HG02798 (cell line): ENCODE results near the gene CLEC4M.

Source experiments
- ATAC-seq: cut with Tn5 transposase; IDR thresholded peaks from one replicate; pipeline ENCODE4 v1.9.1; 2021; ENCODE audit warnings: mild to moderate bottlenecking; ENCODE audit not compliant: unreplicated experiment, poor library complexity

The CLEC4M gene, protein sequence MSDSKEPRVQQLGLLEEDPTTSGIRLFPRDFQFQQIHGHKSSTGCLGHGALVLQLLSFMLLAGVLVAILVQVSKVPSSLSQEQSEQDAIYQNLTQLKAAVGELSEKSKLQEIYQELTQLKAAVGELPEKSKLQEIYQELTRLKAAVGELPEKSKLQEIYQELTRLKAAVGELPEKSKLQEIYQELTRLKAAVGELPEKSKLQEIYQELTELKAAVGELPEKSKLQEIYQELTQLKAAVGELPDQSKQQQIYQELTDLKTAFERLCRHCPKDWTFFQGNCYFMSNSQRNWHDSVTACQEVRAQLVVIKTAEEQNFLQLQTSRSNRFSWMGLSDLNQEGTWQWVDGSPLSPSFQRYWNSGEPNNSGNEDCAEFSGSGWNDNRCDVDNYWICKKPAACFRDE

DNA sequence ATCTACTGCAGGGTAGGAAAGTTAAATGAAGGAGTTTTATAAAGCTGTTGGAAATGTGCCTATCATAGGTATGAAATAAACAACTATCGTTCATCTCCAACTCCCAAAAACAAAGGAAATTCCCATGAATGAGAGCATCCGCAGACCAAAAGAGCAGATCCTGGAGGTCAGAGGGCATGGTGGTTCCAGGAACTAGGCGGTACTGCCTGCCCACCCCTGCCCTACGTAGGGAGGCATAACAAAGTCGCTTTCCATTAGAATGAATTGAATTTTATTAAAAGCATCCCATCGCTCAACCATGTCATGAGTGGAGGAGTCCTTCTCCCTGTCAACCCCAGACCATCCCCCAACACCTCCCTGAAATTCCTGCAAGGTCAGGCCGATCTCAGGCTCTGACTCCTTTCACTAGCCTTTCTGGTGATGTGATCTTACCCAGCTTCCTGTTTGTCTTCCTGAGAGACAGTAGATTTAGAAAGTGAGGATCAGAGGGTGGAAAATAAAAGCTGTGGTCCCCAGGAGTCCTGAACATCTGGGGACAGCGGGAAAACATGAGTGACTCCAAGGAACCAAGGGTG, at the start of gene CLEC4M:
CLEC4M (plus strand) TSS at position 525 of the 575 bp plus-strand sequence; CDS start at position 549, 24 bp downstream.
- no peak for ATAC-seq

DNA sequence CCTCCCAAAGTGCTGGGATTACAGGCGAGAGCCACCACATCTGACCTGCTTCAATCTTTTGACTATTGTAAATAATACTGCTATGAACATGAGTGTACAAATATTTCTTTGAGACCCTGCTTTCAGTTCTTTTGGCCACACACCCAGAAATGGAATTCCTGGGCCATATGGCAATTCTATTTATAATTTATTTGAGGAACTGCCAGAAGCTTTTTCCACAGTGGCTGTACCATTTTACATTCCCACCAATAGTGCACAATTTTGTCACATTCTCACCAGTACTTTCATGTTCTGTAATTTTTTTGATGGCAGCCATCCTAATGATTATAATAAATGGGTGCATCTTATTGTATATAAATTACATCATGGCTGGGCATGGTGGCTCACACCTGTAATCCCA, 47.4 kb upstream of the CLEC4M start:
- ATAC-seq: no peak

DNA sequence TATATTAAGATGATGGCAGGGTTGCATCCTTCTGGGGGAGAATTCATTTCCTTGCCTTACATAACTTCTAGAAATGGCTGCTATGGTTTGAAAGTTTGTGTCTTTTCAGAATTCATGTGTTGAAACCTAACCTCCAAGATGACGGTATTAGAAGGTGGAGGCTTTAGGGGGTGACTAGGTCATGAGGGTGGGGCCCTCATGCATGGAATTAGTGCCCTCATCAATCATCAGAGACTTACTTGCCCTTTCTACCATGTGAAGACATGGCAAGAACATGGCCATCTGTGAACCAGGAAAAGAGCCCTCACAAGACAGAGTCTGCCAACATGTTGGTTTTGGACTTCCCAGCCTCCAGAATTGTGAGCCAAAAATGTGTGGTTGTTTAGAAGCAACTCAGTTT, 46.3 kb upstream of the CLEC4M start:
- no peak for ATAC-seq

DNA sequence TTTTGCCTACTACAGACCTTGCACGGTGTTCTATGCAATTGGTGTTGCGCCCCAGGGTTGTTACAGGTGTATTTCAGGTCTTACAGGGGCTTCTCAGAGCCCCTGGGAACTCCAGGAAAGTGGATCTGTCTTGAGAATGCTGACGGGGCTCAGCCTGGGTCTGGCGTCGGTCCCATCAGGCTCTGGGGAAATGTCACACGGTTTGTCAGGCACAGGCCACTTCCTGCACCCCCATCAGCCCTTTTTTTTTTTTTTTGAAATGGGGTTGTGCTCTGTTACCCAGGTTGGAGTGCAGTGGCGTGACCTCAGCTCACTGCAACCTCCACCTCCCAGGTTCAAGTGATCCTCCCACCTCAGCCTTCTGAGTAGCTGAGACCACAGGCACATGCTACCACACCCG, 44.4 kb upstream of the CLEC4M start:
- ATAC-seq: no peak

DNA sequence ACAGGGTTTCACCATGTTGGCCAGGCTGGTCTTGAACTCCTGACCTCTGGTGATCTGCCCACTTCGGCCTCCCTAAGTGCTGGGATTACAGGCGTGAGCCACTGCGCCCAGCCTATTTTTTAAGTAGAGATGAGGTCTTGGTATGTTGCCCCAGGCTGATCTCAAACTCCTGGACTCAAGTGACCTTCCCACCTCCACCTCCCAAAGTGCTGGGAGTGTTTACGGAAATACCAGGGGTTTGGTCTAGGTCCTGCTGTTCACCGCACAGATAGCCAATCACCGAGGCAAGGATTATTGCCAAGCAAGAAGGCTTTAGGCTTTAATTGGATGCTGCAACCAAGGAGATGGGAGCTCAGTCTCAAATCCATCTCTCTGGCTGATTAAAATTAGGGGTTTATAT, 42.7 kb upstream of the CLEC4M start:
- no peak for ATAC-seq

DNA sequence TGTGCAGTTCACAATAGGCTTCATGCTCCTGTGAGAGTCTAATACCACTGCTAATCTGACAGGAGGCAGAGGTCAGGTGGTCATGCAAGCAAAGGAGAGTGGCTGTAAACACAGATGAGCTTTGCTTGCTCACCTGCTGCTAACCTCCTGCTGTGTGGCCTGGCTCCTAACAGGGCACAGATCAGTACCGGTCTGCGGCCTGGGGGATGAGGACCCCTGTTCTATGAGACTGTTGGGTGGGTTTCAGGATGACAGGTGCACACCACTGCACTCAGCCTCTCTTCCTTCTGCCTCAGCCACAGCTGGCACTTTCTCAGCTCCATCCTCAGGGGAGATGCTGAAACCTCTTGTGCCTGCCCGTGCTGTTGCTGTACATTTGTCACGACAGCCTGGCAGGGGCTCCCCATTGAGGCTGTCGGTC, 40.8 kb upstream of the CLEC4M start:
- no peak for ATAC-seq

DNA sequence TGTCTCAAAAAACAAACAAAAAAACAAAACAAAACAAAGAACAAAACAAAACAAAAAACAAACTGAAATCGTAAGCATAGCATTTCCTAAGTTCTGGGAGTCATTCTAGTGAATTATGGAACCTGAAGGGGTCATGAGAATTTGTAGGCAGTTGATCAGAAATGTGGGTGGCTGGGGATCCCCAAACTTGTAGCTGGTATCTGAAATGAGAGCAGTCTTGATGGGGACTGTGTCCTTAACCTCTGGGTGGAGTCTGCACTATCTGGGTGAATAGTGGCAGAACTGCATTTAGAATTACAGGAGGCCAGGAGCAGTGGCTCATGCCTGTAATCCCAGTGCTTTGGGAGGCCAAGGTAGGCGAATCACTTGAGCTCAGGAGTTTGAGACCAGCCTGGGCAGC, 37.3 kb upstream of the CLEC4M start:
- no peak for ATAC-seq

DNA sequence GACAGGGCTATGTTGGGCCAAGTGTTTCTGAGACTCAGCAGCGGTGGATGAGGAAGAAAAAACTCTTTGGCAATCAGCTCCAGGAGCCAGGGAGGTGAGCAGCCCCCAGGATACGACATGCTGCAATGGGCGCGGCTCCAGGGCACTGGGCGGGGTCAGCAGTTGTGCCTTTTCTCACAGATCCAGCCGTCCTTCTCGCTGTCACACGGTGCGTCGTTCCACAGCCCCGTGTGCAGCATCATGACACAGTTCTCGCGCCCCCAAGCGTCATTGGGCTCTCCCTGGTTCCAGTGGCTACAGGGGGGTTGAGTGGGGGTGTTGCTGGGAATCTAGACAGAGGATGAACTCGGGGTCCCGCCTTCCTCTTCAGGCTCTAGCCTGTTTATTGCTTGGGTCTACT, 33.8 kb upstream of the CLEC4M start:
- ATAC-seq: no peak

DNA sequence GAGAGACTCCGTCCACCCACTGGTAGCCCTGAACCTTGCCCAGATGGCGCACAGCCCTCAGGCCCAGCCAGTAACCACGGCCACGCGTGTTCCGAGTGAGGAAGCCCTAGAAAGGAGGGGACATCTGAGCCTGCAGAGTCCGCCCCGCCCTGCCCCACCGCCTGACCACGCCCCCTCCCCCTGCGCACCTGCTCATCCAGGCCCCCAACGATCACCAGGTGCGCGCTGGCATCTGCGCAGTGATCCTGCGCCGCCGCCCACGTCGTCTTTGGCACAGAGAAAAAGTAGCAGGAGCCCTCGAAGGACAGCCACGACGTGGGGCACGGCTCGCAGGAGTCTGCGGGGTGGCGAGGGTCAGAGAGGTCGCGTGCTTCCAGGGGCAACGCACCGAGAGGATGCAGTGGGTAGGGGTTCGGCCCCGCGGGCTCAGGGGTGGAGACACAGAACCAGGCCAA, 33.2 kb upstream of the CLEC4M start:
- no peak for ATAC-seq

DNA sequence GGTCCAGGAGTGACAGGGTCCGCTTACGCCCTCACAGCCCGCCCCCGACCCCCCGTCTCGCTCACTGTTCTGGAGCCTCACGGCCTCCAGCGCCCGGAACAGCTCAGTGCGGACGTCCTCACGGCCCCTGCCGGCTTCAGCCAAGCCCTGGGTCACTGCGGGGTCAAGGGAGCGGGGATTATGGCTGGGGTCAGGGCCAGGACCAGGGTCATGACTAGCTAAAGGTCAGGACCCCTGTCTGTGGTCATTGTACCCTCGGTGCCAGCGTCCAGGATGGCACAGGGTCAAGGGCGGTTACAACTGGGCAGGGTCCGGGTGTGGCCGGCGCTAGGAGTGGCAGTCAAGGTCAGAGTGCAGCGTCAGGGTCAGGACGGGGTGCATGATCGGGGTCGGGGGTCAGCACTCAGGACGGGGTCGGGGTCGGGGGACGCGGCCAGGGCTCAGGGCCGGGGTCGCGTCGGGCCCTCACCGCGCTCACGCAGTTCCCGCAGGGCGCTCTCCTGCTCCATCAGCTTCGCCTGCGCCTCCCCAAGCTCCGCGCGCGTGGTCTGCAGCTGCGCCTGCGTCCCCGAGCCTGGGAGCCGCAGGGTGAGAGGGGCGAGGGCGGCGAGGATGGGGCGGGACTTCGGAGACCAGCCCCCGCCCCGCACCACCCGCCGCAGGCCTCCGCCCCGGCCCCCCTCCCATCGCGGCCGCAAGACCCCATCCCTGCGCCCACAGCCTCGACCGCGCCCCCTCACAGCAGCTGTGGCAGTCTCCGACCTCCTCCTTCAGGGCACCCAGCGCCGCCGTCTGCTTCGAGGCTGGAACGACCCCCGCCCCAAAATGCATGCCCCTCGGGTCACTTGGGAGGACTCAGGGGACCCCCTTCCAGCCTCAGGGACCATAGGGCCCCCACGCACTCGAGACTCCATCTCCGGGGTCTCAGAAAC, 32.5 kb upstream of the CLEC4M start:
- no peak for ATAC-seq

DNA sequence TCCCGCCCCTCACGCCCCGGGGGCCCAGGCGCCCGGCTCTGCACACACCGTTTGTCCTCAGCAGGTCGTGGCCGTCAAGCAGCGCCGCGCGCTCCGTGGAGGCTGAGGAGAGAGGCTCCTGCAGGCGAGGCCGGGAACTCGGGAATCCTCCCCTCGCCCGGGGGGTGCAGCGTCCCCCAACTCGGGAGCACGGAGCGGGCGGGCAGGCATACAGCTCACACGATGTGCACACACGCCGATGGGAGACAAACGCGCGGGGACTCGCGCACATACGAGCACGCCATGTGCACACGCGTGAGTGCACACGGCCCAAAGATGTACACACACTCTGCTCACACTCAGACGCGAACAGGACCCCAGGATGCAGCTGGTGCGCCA, 31.8 kb upstream of the CLEC4M start:
- no peak for ATAC-seq

DNA sequence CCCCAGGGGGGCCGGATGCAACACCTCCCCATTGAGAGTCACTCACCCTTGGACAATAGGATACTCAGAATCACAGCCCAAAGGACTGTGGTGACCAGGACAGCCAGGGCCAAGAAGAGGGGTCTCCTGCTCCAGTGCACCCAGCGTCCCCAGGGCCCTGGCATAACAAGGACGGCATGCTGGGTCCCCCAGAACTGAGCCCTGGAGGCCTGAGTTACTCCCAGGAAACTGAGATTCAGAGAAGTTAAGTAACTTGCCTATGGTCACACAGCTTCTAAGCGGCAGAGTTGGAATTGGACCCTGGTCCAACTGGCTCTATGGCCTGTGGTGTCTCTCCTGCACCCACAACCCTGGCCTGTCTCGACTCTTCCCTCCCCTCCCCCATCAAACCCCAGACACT, 31.4 kb upstream of the CLEC4M start:
- no peak for ATAC-seq

DNA sequence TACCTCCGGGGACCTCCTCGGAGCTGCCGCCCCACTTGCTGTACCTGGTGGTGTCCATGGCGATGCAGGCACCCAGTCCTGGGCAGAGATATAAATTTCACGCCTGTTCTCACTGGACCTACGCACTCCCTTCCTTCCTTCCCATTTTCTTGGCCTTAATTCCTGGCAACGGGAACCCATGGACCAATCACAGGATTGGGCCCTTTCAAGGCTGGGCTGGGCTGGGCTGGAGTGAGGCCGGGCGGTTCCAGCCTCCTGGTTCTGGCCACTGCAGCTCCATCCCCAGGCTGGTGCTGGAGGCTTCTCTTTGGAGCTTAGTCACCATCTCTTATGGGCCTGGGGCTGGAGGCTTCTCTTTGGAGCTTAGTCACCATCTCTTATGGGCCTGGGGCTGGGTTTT, 31.0 kb upstream of the CLEC4M start, which contains the start of gene CLEC4G:
CLEC4G (minus strand) TSS at position 66 of the 400 bp plus-strand sequence; CDS start at position 58, 8 bp downstream.
- ATAC-seq: no peak

DNA sequence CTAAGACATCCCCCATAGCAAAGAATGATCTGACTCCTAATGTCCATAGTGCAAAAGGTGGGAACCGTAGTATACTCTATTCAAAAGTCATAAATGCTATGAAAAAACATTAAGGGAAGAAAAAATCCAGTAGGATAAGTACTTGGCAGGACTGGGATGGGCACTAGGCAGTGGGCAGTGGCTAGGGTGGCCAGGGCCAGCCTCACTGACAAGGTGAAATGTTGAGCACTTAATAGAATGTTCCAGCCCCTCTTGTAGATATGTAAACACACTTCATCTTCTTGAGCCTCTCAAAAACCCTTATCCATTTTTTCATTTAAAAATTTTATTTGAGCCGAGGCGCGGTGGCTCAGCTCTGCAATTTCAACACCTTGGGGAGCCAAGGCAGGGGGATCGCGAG, 29.7 kb upstream of the CLEC4M start:
- no peak for ATAC-seq

DNA sequence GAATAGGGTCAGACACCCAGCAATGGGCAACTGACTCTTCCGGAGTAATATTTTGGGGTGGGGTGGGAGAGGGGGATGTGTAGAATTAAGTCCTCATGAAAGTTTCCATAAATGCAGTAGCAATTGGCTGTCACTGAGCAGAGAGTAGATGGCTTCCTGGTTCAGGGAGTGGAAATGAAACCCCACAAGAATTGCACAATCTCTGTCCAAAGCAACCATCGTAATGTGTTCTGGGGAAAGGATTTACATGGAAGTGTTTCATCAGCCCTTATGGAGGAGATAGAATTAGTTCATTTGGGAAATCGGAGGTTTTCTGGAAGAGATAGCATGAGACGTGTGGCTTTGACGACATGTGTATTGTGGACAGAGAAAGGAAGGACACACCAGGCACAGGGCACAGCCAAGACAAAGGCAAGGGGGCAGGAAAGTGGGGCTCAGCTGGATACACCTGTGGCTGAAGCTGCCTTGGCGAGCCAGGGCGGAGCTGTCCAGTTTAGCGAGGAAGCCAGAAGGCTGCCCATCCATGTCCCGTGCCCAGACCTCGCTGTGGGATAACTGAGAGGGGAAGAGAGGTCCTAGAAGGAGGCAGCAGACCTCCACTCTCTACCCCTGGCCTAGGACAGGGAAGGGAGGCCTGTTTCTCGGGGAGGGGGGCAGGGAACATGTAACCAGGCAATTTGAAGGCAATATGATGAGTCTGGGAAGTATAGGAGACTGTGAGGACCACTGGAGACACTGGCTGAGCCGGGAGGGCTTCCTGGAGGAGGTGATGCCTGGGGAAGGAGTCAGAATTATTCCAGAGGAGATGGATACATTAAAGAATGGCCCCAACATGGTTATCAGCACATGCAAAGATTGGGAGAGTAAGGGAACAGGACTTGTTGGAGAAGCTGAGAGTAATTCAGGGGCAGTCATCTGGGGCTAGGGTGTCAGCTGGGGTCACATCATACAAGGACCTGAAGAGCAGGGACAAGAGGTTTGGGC, 28.5 kb upstream of the CLEC4M start:
- no peak for ATAC-seq

DNA sequence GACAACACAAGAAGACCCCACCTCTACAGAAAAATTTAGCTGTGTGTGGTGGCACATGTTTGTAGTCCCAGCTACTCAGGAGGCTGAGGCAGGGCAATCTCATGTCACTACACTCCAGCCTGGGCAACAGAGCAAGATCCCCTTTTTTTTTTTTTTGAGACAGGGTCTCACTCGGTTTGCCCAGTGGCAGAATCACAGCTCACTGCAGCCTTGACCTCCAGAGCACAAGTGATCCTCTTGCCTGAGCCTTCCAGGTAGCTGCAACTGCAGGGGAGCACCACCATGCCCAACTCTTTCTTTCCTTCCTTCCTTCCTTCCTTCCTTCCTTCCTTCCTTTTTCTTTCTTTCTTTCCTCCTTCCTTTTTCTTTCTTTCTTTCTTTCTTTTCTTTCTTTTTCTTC, 26.9 kb upstream of the CLEC4M start:
- no peak for ATAC-seq

DNA sequence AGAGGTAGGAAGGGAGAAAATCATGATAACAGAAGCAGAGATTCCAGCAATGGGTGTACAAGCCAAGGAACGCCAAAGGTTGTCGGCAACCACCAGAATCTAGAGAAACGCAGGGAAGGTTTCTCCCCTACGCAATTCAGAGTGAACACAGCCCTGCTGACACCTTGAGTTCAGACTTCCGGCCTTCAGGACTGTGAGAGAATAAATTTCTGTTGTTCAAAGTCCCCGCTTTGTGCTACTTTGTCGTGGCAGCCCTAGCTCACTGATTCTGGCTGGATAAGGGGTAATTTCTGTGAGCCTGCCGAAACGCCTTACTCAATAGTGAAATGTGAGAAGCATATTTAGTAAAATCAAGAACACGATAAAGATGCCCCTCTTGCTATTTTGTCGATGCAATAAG, 25.8 kb upstream of the CLEC4M start:
- ATAC-seq: no peak

DNA sequence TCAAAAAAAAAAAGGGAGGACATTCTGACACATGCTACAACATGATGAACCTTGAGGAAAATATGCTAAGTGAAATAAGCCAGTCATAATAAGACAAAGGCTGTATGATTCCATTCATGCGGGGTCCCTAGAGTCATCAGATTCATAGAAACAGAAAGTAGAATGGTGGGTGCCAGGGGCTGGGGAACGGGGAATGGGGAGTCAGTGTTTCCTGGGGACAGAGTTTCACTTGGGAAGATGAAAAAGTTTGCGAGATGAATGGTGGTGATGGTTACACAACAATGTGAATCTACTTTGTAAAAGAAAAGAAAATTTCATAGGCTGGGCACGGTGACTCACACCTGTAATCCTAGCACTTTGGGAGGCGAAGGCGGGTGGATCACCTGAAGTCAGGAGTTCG, 25.0 kb upstream of the CLEC4M start:
- ATAC-seq: no peak

DNA sequence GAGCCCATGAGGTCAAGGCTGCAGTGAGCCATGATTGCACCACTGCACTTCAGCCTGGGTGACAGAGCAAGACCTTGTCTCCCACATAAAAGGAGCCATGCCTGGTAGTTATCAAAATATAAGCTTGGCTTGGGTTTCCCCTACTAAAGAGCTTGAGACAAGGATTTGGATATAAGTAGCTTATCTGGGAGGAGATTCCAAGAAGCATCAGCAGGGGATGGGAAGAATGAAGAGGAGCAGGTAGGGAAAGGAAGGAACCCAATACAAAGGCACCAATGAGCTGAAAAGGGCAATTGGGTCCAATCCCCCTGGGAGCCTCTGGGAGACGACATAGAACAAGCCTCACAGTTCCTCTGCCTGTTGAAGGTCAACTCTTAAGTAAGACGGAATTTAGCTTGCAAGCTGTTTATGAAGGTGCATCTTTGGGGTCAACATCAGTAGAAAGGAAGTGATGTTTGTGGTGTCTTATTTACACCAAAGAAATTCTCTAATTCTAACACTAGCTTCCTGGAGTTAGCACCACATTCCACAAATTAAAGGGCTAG, 23.8 kb upstream of the CLEC4M start:
- ATAC-seq: no peak
